Activated CD8-positive, alpha-beta memory T cell treated with anti-CD3 and anti-CD28 coated beads, Interleukin-2, amount 10 ng/mL, durations not matched to agents 7 days and 5 days (primary cell): ENCODE measurements around the gene STK32C. TPM values are rescaled to one million over a fixed set of nuclear protein-coding genes. Genes with fewer than 3 reads are reported as not detected.

Experiments used
- ATAC-seq: fragments of 150-1000 bp; cut with Tn5 transposase; one replicate; pipeline ENCODE4 v1.10.0; 2021; ENCODE audit warnings: moderate library complexity
- CTCF ChIA-PET: fragments of 350-600 bp; sonication (Branson Sonifier 250); formaldehyde crosslinking; loops from one replicate; lab custom pipeline; 2021; ENCODE audit warnings: antibody characterized with exemption; lab: Charles Lee
- DNase-seq: peaks from one replicate; pipeline ENCODE4 v3.0.0-alpha.2; 2020
- H3K27ac Mint-ChIP-seq: one replicate; pipeline ENCODE4 v1.8.0; 2021; ENCODE audit warnings: mild to moderate bottlenecking, mixed read lengths
- H3K27me3 Mint-ChIP-seq: one replicate; pipeline ENCODE4 v1.8.0; 2021; ENCODE audit warnings: mixed read lengths
- H3K36me3 Mint-ChIP-seq: one replicate; pipeline ENCODE4 v1.8.0; 2021; ENCODE audit warnings: mild to moderate bottlenecking, mixed read lengths
- H3K4me1 Mint-ChIP-seq: one replicate; pipeline ENCODE4 v1.8.0; 2021; ENCODE audit warnings: mixed read lengths
- H3K4me3 Mint-ChIP-seq: one replicate; pipeline ENCODE4 v1.8.0; 2021; ENCODE audit warnings: mild to moderate bottlenecking, moderate library complexity, mixed read lengths
- H3K9me3 Mint-ChIP-seq: one replicate; pipeline ENCODE4 v1.8.0; 2022; ENCODE audit warnings: low read depth, mixed read lengths
- total RNA-seq, 2 experiments: library from RNA; stranded (reverse); gene quantifications; one replicate each; pipeline ENCODE4 v1.2.3, GENCODE V29; 2021

STK32C gene
- total RNA-seq, 2 experiments from 2014 or later: 11.6 to 15.9 TPM

DNA sequence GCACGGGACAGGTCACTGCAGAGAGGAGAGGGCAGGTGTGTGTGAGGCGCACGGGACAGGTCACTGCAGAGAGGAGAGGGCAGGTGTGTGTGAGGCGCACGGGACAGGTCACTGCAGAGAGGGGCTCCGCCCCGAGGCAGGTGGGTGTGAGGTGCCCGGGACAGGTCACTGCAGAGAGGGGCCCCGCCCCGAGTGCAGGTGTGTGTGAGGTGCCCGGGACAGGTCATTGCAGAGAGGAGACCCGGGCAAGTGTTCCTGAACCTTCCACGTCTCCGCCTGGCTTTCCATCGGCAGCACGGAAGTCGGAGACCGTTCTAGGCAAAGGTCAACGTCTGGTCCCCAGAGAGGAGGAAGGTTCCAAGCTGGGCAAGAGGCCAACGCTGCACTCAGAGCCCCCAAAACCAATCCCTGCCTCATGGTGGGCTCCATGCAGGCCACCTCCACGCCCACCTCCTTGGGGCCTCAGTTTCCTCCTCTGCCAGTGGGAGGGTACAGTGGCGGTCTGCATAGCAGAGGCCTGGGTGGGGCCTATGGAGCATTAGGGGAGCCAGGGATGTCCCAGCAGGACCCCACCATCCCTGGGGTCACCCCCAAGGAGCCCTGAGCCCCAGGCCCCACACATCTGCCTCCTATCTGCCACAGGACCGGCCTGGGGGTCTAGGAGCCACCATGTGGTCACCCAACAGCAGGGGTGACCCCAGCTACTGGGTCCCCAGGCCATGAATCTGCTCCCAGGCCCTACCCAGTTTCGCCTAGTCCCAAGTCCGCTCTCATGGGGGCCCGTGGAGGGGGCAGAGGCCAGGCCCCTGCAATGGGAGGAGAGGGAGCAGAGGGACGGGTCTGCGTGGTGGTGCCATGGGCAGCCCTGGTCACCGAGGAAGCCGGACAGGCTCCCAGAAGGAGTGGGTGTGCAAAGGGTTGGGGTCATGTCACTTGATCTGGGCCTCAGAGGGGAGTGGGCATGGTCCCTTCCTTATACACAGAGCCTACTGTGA lies 57.0 kb downstream of the STK32C start:
- ATAC-seq: no peak
- Mint-ChIP-seq H3K27me3 (no peaks in the 10 kb centered on the region), H3K9me3 (no peaks in the 10 kb centered on the region), H3K4me3 (no peak overlapping the region), H3K27ac (no peak overlapping the region), H3K4me1 (peaks cover 5% of the 10 kb centered on the region), H3K36me3 (no peaks in the 10 kb centered on the region)
- DNase-seq: no peak
- CTCF ChIA-PET: no interaction called here

DNA sequence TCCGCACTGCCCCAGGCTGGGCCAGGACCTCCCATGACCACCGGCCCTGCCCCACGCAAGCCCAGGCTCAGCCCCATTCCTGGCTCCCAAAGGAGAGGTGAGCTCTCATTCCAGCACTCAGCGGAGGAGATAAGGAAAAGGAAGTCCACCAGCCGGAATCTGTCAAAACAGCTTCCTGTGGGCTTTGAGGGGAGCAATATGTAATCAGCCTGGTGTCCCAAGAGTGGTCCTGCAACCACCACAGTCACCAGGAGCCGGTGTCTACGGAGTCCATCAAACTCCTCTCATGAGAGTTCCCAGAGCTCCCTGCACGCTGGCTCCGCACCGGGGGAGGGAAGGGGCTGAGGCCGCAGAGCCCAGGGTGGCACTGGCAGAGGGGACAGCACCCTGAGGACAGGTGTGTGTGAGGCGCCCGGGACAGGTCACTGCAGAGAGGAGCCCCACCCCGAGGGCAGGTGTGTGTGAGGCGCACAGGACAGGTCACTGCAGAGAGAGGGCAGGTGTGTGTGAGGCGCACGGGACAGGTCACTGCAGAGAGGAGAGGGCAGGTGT lies 57.9 kb downstream of the STK32C start:
- no peaks in the 10 kb centered on the region for H3K27me3 Mint-ChIP-seq
- no peaks in the 10 kb centered on the region for H3K9me3 Mint-ChIP-seq
- ATAC-seq: no peak
- DNase-seq: no peak
- no peak overlapping the region for H3K27ac Mint-ChIP-seq
- CTCF ChIA-PET: no interaction called here
- no peak overlapping the region for H3K4me3 Mint-ChIP-seq
- no peaks in the 10 kb centered on the region for H3K36me3 Mint-ChIP-seq
- no peaks in the 10 kb centered on the region for H3K4me1 Mint-ChIP-seq

DNA sequence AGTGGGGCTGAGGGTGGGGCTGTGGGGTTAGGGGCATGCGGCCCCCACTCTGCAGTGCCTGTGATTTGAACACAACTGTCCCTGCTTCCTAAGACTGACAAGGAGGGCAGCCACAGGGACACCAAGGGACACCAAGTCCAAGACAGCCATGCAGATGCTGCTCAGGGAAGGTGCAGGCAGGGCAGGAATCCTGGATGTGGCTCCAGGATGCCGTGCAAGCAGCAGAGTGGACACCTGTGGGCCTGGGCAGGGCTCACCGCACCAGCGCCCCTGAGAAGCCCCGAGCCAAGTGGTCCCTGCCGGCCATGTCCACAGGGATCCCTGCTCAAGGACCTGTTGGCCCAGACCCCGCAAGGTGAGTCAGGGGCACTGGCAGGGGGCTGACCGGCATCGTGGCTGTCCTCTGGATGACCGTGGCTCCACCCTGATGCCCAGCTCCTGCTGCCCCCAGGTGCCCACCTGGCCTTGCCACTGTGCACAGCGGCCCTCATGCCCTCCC lies 58.5 kb downstream of the STK32C start:
- no peak for ATAC-seq
- Mint-ChIP-seq H3K4me3 (no peak overlapping the region), H3K27ac (no peak overlapping the region)

DNA sequence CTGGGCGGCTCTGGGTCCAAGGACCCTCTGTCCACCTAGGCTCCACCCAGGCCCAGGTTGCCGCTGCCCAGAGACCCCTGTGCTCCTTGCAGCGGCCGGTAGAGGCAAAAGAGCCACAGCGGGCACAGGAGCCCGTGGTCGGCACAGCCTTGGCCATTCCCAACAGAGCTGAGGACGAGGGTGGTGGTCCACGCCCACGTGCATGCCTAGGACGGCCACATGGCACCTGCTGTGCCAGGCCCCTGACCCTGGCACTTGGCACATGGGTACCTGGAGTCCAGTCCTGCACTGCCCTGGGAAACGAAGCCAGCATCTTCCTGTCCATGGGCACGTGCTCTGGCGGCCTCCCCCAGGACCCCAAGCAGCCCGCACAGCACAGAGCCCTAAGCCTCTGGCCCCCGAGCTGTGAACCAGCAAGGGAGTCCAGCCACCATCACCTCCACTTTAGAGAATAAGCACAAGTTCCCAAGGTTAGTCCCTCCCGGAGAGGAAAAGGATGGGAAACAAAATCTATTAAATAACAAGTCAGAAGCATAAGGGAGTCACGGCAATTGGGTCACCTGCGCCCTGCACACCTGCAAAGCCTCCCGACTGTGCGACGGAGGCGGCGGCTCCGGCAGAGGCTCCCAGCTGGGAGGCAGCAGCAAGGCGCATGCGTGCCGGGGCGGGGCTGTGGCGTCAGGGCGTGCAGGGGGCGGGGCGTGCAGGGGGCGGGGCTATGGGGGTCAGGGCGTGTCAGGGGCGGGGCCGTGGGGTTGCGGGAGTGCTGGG lies 59.1 kb downstream of the STK32C start:
- H3K27me3 Mint-ChIP-seq: no peaks in the 10 kb centered on the region
- peak; percentile 59 for DNase-seq
- no peak overlapping the region for H3K4me3 Mint-ChIP-seq
- H3K36me3 Mint-ChIP-seq: no peaks in the 10 kb centered on the region
- ATAC-seq: peak; percentile 65
- no peaks in the 10 kb centered on the region for H3K9me3 Mint-ChIP-seq
- H3K4me1 Mint-ChIP-seq: no peaks in the 10 kb centered on the region
- CTCF ChIA-PET: no interaction called here
- H3K27ac Mint-ChIP-seq: no peak overlapping the region

More for the DNA sequence above, 58.5 kb downstream of the STK32C start:
- CTCF ChIA-PET: no interaction called here
- H3K27me3 Mint-ChIP-seq: no peaks in the 10 kb centered on the region
- no peaks in the 10 kb centered on the region for H3K36me3 Mint-ChIP-seq
- H3K4me1 Mint-ChIP-seq: no peaks in the 10 kb centered on the region
- no peaks in the 10 kb centered on the region for H3K9me3 Mint-ChIP-seq
- no peak for DNase-seq

DNA sequence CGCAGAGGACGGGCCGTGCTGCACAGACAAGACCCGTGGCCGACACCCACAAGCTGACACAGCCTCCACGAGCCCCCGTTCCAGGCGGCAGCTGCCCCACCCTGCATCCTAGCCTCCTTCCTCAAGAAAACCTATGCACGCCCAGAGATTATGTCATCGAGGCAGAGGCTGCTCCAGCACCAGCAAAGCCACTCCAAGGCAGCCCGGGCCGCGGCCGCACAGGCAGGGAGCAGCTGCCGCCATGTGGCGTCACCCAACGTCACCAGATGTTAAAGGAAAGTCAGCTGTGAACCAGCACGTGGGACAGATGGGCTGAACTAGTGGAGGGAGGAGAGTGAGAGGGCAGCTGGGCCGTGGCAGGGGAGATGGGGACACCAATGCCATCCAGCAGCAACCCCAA lies 59.8 kb downstream of the STK32C start:
- Mint-ChIP-seq H3K27ac (no peak overlapping the region), H3K9me3 (no peaks in the 10 kb centered on the region), H3K4me1 (no peaks in the 10 kb centered on the region), H3K4me3 (no peak overlapping the region), H3K27me3 (no peaks in the 10 kb centered on the region), H3K36me3 (no peaks in the 10 kb centered on the region)
- CTCF ChIA-PET: interaction anchor here (0.6 kb wide), 1 partner anchor 364 kb away, joined by 4 read pairs; no protein-coding TSS in a partner anchor
- DNase-seq (no peak), ATAC-seq (no peak)

DNA sequence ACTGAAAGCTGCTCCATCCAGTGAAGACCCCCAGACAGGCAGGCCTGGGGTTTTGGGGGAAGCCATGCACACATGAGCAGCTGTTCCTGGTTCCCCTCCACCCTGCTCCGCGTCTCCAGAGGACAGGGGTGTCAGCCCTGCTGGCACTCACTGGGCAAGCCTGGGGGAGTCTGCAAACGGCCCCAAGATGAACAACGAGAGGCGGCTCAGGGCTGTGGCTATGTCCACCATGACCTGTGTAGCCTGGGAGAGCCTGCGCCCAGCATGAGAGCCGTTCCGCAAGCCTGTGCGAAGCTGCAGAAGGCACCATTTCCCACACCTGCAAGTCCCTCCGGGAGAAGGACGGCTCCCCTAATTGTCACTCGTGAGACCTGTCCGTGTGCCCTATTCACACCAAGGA lies 61.5 kb downstream of the STK32C start:
- H3K9me3 Mint-ChIP-seq: no peaks in the 10 kb centered on the region
- no peak overlapping the region for H3K27ac Mint-ChIP-seq
- H3K4me1 Mint-ChIP-seq: no peaks in the 10 kb centered on the region
- ATAC-seq: no peak
- CTCF ChIA-PET: no interaction called here
- H3K36me3 Mint-ChIP-seq: no peaks in the 10 kb centered on the region
- no peaks in the 10 kb centered on the region for H3K27me3 Mint-ChIP-seq
- H3K4me3 Mint-ChIP-seq: no peak overlapping the region
- DNase-seq: no peak

DNA sequence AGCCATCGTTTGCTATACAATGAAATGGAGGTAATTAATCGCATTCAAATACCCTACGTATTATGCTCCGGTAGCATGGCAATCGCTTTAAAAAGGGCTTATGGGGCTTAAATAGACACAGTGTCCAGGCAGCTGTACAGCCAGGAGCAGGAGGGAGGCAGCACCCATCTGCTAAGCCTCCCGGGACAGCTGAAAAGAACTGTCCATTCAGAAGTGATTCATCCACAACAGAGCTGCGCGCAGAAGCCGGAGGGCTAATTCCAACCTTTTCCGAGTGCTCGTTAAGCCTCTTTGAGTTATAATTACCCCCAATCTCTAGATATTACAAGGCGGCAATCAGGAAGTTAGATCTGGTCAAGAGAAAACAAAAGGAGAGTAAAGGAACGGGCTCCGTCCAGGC lies 62.7 kb downstream of the STK32C start:
- H3K27me3 Mint-ChIP-seq: no peaks in the 10 kb centered on the region
- no peak overlapping the region for H3K4me3 Mint-ChIP-seq
- H3K4me1 Mint-ChIP-seq: no peaks in the 10 kb centered on the region
- no peaks in the 10 kb centered on the region for H3K9me3 Mint-ChIP-seq
- no peak for ATAC-seq
- H3K27ac Mint-ChIP-seq: no peak overlapping the region
- no peak for DNase-seq
- H3K36me3 Mint-ChIP-seq: no peaks in the 10 kb centered on the region
- CTCF ChIA-PET: no interaction called here

DNA sequence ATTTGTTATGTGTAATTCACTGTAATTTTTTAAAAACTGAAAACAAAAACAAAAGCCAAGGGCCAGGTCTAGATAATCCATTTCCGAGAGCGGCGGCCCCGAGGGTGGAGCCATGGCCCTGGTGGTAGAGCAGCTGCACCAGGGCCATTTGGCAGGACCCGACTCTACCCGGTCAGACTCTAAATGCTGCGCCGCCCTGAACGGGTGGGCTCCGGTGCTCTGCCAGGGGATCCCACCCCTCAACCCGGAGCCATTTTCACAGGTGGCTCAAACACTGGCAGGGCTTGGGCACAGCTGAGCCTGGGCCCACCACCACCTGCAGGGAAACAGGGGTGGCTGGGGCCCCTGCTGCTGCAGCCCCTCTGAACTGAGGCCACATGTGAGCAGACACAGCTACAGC lies 64.1 kb downstream of the STK32C start:
- H3K9me3 Mint-ChIP-seq: no peaks in the 10 kb centered on the region
- DNase-seq: no peak
- no peaks in the 10 kb centered on the region for H3K4me1 Mint-ChIP-seq
- H3K36me3 Mint-ChIP-seq: no peaks in the 10 kb centered on the region
- H3K27me3 Mint-ChIP-seq: no peaks in the 10 kb centered on the region
- CTCF ChIA-PET: no interaction called here
- no peak overlapping the region for H3K4me3 Mint-ChIP-seq
- no peak overlapping the region for H3K27ac Mint-ChIP-seq
- no peak for ATAC-seq

DNA sequence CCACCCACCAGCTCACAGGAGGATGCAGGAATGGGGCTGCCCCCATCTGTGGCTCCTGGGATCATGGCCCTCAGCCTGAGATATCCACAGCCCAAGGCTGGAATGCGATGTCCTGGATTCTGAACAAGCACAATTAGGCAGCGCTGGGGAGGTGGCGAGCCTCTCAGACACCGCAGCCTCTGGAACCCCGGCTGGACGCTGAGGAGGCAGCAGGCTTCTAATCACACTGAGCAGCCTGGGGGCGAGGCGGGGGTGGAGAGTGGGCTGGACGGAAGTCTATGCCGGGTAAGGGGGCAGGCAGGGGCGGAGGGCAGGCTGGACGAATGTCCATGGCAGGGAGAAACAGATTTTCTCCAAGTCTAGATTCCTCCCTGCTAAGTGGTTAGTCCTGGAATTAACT lies 64.6 kb downstream of the STK32C start:
- DNase-seq (no peak), ATAC-seq (no peak)
- Mint-ChIP-seq H3K4me1 (no peaks in the 10 kb centered on the region), H3K4me3 (no peak overlapping the region), H3K27ac (no peak overlapping the region), H3K27me3 (no peaks in the 10 kb centered on the region), H3K36me3 (no peaks in the 10 kb centered on the region), H3K9me3 (no peaks in the 10 kb centered on the region)
- CTCF ChIA-PET: no interaction called here

DNA sequence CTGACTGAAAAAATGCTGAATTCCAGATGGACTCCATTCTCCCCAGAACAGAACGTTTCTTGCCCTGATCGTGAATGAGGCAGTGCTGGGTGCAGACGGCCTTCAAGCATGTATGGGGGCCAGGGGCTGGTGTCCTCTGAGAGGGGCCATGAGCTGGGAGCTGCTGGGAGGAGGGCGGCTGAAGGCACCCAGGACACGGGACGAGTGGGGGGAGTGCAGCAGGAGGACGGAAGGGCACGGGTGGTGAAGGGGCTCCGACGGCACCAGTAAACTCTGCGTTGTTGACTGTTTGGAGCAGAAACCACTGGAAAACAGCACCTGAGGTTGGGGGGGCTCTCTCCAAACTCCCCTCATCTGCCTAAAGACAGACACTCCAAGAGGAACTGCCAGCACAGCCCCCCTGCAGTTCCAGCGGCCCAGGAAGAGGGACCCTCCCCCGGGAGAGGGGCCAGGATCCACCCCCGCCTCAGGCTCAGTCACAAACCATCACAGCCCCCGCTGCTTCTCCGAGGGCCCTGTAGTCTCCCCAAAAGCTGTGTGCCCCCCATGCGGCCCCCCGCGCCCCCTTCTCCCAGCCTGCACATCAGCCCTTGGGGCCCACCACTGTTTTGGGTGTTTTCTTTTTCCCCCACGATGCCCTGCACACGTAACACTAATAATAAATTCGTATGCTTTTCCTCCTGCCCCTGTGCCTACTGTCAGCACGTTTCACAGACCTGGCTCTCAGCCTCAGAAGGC lies 65.5 kb downstream of the STK32C start:
- Mint-ChIP-seq H3K27ac (no peak overlapping the region), H3K4me1 (no peaks in the 10 kb centered on the region), H3K9me3 (no peaks in the 10 kb centered on the region), H3K27me3 (no peaks in the 10 kb centered on the region), H3K36me3 (no peaks in the 10 kb centered on the region), H3K4me3 (no peak overlapping the region)
- no peak for DNase-seq
- ATAC-seq: no peak
- CTCF ChIA-PET: no interaction called here

DNA sequence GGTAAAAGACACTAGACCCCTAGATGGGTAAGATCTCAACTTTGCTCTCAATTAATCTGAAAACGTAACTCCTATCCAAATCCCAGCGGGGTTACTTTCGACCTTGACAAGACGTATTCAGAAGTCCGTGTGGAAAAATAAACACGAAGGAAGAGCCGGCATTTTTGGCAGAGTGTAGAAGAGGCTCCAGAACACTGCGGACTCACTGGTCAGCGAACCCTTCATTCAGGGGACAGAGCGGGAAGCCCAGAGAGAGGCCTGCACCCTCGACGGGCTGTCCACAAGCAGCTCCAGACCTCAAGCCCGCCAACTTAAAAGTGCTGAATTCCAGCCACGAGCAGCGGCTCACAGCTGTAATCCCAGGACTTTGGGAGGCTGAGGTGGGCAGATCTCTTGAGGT lies 66.3 kb downstream of the STK32C start:
- Mint-ChIP-seq H3K9me3 (no peaks in the 10 kb centered on the region), H3K4me3 (no peak overlapping the region), H3K4me1 (no peaks in the 10 kb centered on the region), H3K36me3 (no peaks in the 10 kb centered on the region), H3K27ac (no peak overlapping the region), H3K27me3 (no peaks in the 10 kb centered on the region)
- CTCF ChIA-PET: no interaction called here
- DNase-seq: no peak
- ATAC-seq: no peak

DNA sequence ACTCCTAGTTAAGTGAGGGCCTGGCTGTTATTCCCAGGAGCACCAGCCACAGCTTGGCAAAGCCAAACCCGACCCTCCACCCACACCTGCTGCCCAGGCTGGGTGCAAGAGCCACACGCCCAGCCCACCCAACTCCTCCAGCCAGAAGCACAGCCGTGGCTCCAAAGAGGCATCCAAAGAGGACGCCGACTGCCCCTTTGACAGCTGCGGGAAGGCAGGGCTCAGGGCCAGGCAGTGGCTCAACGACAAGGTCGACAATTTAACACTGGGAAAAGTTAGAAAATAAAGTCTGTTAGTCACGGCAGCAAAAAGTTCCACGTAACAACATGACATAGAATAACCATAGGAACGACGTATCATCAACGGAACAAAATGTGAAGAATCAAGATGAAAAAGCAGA lies 66.7 kb downstream of the STK32C start:
- Mint-ChIP-seq H3K4me1 (no peaks in the 10 kb centered on the region), H3K4me3 (no peak overlapping the region), H3K36me3 (no peaks in the 10 kb centered on the region), H3K9me3 (no peaks in the 10 kb centered on the region), H3K27ac (no peak overlapping the region), H3K27me3 (no peaks in the 10 kb centered on the region)
- CTCF ChIA-PET: no interaction called here
- ATAC-seq: no peak
- DNase-seq: no peak

DNA sequence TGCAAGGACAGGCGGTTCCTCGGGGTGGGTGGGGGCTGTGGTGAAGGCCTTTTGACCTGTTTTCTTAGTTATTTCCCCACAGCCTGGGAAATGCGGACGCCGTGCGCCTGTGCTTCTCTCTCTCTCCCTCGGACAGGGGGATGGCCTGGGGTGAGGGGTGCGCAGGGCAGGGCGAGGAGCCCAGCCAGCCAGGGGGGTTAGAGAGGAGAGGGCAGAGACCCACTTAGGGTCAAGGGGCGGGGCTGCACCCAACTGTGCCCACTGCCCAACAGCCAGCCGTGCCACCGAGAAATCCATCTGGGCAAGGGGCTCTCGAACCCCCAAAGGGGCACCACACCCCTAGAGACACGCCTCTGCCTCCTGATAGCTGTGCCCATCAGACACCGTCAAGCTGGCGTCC lies 67.2 kb downstream of the STK32C start:
- Mint-ChIP-seq H3K36me3 (no peaks in the 10 kb centered on the region), H3K9me3 (no peaks in the 10 kb centered on the region), H3K4me1 (no peaks in the 10 kb centered on the region), H3K27me3 (no peaks in the 10 kb centered on the region), H3K27ac (no peak overlapping the region), H3K4me3 (no peak overlapping the region)
- ATAC-seq (no peak), DNase-seq (no peak)
- CTCF ChIA-PET: no interaction called here
